H9 (cell line): ENCODE measurements around the gene FBXO31. TPM values are rescaled to one million over a fixed set of nuclear protein-coding genes. Genes with fewer than 3 reads are reported as not detected.

Experiments used
- DNase-seq: peaks from one replicate; pipeline ENCODE4 v3.0.0-alpha.2; 2017
- H2AFZ ChIP-seq: one replicate; pipeline ENCODE4 v1.6.1; 2013; ENCODE audit warnings: mild to moderate bottlenecking, low read length, control low read depth, moderate library complexity
- H2AK5ac ChIP-seq: 2 replicates; pipeline ENCODE4 v1.6.1; 2013; ENCODE audit warnings: low read length, control low read depth, mixed read lengths; ENCODE audit not compliant: insufficient read length
- H2BK120ac ChIP-seq: one replicate; pipeline ENCODE4 v1.6.1; 2013; ENCODE audit warnings: low read depth, mild to moderate bottlenecking, low read length, control low read depth, inconsistent platforms; ENCODE audit not compliant: poor library complexity, severe bottlenecking
- H2BK12ac ChIP-seq: 2 replicates; pipeline ENCODE4 v1.6.1; 2013; ENCODE audit warnings: low read length, control low read depth, mixed read lengths, low read depth; ENCODE audit not compliant: insufficient read length
- H2BK15ac ChIP-seq: 2 replicates; pipeline ENCODE4 v1.6.1; 2013; ENCODE audit warnings: low read depth, low read length, control low read depth
- H2BK20ac ChIP-seq: one replicate; pipeline ENCODE4 v1.6.1; 2013; ENCODE audit warnings: low read depth, mild to moderate bottlenecking, low read length, control low read depth, inconsistent platforms; ENCODE audit not compliant: poor library complexity, severe bottlenecking
- H2BK5ac ChIP-seq: 2 replicates; pipeline ENCODE4 v1.6.1; 2013; ENCODE audit warnings: low read length, control low read depth, mixed read lengths; ENCODE audit not compliant: insufficient read length
- H3K14ac ChIP-seq: 2 replicates; pipeline ENCODE4 v1.6.1; 2013; ENCODE audit warnings: low read length, control low read depth; ENCODE audit not compliant: insufficient read depth
- H3K18ac ChIP-seq: 2 replicates; pipeline ENCODE4 v1.6.1; 2013; ENCODE audit warnings: low read depth, mild to moderate bottlenecking, mixed read lengths, low read length, control low read depth; ENCODE audit not compliant: insufficient read length
- H3K23ac ChIP-seq: 2 replicates; pipeline ENCODE4 v1.6.1; 2013; ENCODE audit warnings: low read length, control low read depth, mixed read lengths, low read depth; ENCODE audit not compliant: insufficient read length
- H3K23me2 ChIP-seq: 2 replicates; pipeline ENCODE4 v1.6.1; 2013; ENCODE audit warnings: low read depth, mild to moderate bottlenecking, mixed read lengths, low read length, control low read depth; ENCODE audit not compliant: insufficient read length, poor library complexity, severe bottlenecking
- H3K27ac ChIP-seq: 2 replicates; pipeline ENCODE4 v1.5.1; 2013; ENCODE audit warnings: low read length, control low read depth, mixed read lengths, low read depth; ENCODE audit not compliant: insufficient read length
- H3K27me3 ChIP-seq: 2 replicates; pipeline ENCODE4 v1.6.1; 2013; ENCODE audit warnings: low read length, control low read depth, inconsistent platforms; ENCODE audit not compliant: insufficient read depth
- H3K4ac ChIP-seq: 2 replicates; pipeline ENCODE4 v1.6.1; 2013; ENCODE audit warnings: low read depth, mild to moderate bottlenecking, control low read depth, inconsistent platforms, low read length, moderate library complexity
- H3K4me1 ChIP-seq: 2 replicates; pipeline ENCODE4 v1.6.1; 2013; ENCODE audit warnings: low read length, control low read depth, inconsistent platforms; ENCODE audit not compliant: insufficient read depth
- H3K4me2 ChIP-seq: 2 replicates; pipeline ENCODE4 v1.6.1; 2013; ENCODE audit warnings: low read length, control low read depth, mixed read lengths; ENCODE audit not compliant: insufficient read length, insufficient read depth
- H3K56ac ChIP-seq: 2 replicates; pipeline ENCODE4 v1.6.1; 2013; ENCODE audit warnings: low read depth, mild to moderate bottlenecking, mixed read lengths, low read length, control low read depth; ENCODE audit not compliant: insufficient read length
- H3K79me1 ChIP-seq: 2 replicates; pipeline ENCODE4 v1.6.1; 2013; ENCODE audit warnings: low read depth, mild to moderate bottlenecking, moderate library complexity, low read length, control low read depth, inconsistent platforms; ENCODE audit not compliant: insufficient read depth, poor library complexity, severe bottlenecking
- H3K79me2 ChIP-seq: 2 replicates; pipeline ENCODE4 v1.6.1; 2013; ENCODE audit warnings: low read length, control low read depth, inconsistent platforms; ENCODE audit not compliant: insufficient read depth
- H3K9ac ChIP-seq: 2 replicates; pipeline ENCODE4 v1.6.1; 2013; ENCODE audit warnings: low read length, control low read depth, mixed read lengths; ENCODE audit not compliant: insufficient read length; ENCODE audit errors: extremely low read depth
- H3K9me3 ChIP-seq: one replicate; pipeline ENCODE4 v1.6.1; 2013; ENCODE audit warnings: low read depth, low read length, inconsistent platforms; ENCODE audit not compliant: control insufficient read depth
- H3T11ph ChIP-seq: one replicate; pipeline ENCODE4 v1.6.1; 2013; ENCODE audit warnings: mild to moderate bottlenecking, low read length, control low read depth, inconsistent platforms
- H4K20me1 ChIP-seq: one replicate; pipeline ENCODE4 v1.6.1; 2013; ENCODE audit not compliant: control insufficient read depth, insufficient read length, insufficient read depth
- H4K5ac ChIP-seq: 2 replicates; pipeline ENCODE4 v1.6.1; 2013; ENCODE audit warnings: low read depth, mild to moderate bottlenecking, mixed read lengths, low read length, control low read depth; ENCODE audit not compliant: insufficient read length
- H4K8ac ChIP-seq: replicated peaks from 2 replicates; pipeline ENCODE4 v1.6.1; 2013; ENCODE audit warnings: low read length, control low read depth, mixed read lengths, low read depth; ENCODE audit not compliant: insufficient read length
- H4K91ac ChIP-seq: 2 replicates; pipeline ENCODE4 v1.6.1; 2013; ENCODE audit warnings: low read depth, mild to moderate bottlenecking, moderate library complexity, mixed read lengths, low read length, control low read depth; ENCODE audit not compliant: insufficient read length
- H3K27ac Mint-ChIP-seq, 3 experiments: 2 replicates in 2 of 3; 3 replicates in 1 of 3; pipeline ENCODE4 v1.8.0; 2020 to 2021; ENCODE audit warnings: mixed read lengths in 3 of 3, mild to moderate bottlenecking in 1 of 3, moderate library complexity in 1 of 3
- H3K27me3 Mint-ChIP-seq: 2 replicates; pipeline ENCODE4 v1.8.0; 2021; ENCODE audit warnings: low read depth, mild to moderate bottlenecking, moderate library complexity, mixed read lengths
- H3K36me3 Mint-ChIP-seq, 3 experiments: 2 replicates in 2 of 3; 3 replicates in 1 of 3; pipeline ENCODE4 v1.8.0; 2020 to 2021; ENCODE audit warnings: low read depth in 3 of 3, mixed read lengths in 3 of 3; ENCODE audit not compliant: insufficient read depth in 1 of 3
- H3K4me1 Mint-ChIP-seq, 2 experiments: 2 replicates each; pipeline ENCODE4 v1.8.0; 2020; ENCODE audit warnings: mixed read lengths in 2 of 2
- H3K4me3 Mint-ChIP-seq, 2 experiments: 2 replicates in 1 of 2; 3 replicates in 1 of 2; pipeline ENCODE4 v1.8.0; 2020 to 2021; ENCODE audit warnings: mild to moderate bottlenecking in 2 of 2, mixed read lengths in 2 of 2, moderate library complexity in 1 of 2
- H3K9me3 Mint-ChIP-seq, 2 experiments: 2 replicates in 1 of 2; 3 replicates in 1 of 2; pipeline ENCODE4 v1.8.0; 2020; ENCODE audit warnings: mild to moderate bottlenecking in 2 of 2, mixed read lengths in 2 of 2, moderate library complexity in 1 of 2
- WGBS: extraction: QIAGEN DNeasy Blood & Tissue Kit; methylation state at CpG from one replicate; pipeline ENCODE4 v1.1.7; 2013; ENCODE audit warnings: missing lambda C conversion rate, low lambda C conversion rate, mixed read lengths; ENCODE audit not compliant: insufficient read length; ENCODE audit errors: extremely low coverage; 5-methylcytosine and 5-hydroxymethylcytosine counted together
- total RNA-seq: library from RNA; stranded (reverse); gene quantifications from 2 replicates; pipeline ENCODE4 v1.2.1, GENCODE V29; 2021
- TF ChIP-seq, protein P1 (sequence below): fragments of 200-600 bp; sonication (generic); conservative IDR thresholded peaks from 3 replicates; pipeline ENCODE4 v1.8.0; 2021; ENCODE audit warnings: antibody characterized with exemption, mild to moderate bottlenecking

Gene FBXO31
- total RNA-seq, 1 experiment from 2014 or later: 24.2 TPM

DNA sequence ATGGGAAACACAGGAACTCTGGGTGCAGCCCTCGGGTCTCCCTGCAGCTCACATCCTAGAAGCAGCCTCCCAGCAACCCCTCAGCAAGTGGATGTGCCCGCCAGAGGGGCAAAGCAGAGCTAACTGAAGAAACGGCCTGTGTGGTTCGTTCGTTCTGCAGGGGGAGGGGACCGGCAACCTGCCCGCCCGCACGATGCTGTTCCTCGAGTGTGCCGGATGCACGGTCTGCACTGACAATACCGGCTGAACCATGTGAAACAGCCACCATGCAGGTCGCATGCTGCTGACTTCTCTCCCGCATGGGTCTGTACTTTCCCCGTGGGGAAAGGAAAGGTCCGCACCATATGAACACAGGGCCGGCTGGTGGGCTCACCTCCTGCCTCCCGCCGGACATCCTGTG lies 41.1 kb downstream of the FBXO31 start:
- no CpG with 5 or more reads among the region's 20 CpGs for WGBS
- no peak overlapping the region for H3K9ac ChIP-seq
- H3K27ac Mint-ChIP-seq: no peak overlapping the region
- no peak overlapping the region for H2BK5ac ChIP-seq
- TF ChIP-seq, protein P1, sequence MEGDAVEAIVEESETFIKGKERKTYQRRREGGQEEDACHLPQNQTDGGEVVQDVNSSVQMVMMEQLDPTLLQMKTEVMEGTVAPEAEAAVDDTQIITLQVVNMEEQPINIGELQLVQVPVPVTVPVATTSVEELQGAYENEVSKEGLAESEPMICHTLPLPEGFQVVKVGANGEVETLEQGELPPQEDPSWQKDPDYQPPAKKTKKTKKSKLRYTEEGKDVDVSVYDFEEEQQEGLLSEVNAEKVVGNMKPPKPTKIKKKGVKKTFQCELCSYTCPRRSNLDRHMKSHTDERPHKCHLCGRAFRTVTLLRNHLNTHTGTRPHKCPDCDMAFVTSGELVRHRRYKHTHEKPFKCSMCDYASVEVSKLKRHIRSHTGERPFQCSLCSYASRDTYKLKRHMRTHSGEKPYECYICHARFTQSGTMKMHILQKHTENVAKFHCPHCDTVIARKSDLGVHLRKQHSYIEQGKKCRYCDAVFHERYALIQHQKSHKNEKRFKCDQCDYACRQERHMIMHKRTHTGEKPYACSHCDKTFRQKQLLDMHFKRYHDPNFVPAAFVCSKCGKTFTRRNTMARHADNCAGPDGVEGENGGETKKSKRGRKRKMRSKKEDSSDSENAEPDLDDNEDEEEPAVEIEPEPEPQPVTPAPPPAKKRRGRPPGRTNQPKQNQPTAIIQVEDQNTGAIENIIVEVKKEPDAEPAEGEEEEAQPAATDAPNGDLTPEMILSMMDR: no peak
- H3K27me3 ChIP-seq: no peaks in the 10 kb centered on the region
- H2AFZ ChIP-seq: no peak overlapping the region
- no peaks in the 10 kb centered on the region for H3K27me3 Mint-ChIP-seq
- H3K23ac ChIP-seq: no peak overlapping the region
- no peak overlapping the region for H3K18ac ChIP-seq
- no peak overlapping the region for H4K91ac ChIP-seq
- no peaks in the 10 kb centered on the region for H4K20me1 ChIP-seq
- H2AK5ac ChIP-seq: no peak overlapping the region
- no peaks in the 10 kb centered on the region for H3K23me2 ChIP-seq
- H3K4me1 Mint-ChIP-seq: peaks cover 9 to 29% of the 10 kb centered on the region in 2 experiments
- H3K4me1 ChIP-seq: no peaks in the 10 kb centered on the region; the same call in 1 of the 2 replicates
- no peak overlapping the region for H2BK120ac ChIP-seq
- no peaks in the 10 kb centered on the region for H3K79me1 ChIP-seq
- no peaks in the 10 kb centered on the region for H3K9me3 ChIP-seq
- no peak overlapping the region for H2BK12ac ChIP-seq
- H3K79me2 ChIP-seq: no peaks in the 10 kb centered on the region
- H3K4me2 ChIP-seq: no peak overlapping the region
- no peak for DNase-seq
- H3K56ac ChIP-seq: no peak overlapping the region
- H3T11ph ChIP-seq: no peak overlapping the region
- H4K8ac ChIP-seq: no peak overlapping the region
- no peak overlapping the region for H2BK20ac ChIP-seq
- H3K9me3 Mint-ChIP-seq: no peaks in the 10 kb centered on the region
- H2BK15ac ChIP-seq: no peak overlapping the region
- H3K14ac ChIP-seq: no peak overlapping the region
- no peak overlapping the region for H3K27ac ChIP-seq
- H3K36me3 Mint-ChIP-seq: peaks cover 15 to 28% (median 15%) of the 10 kb centered on the region in 3 experiments; a peak in 6 of 7 replicates
- no peak overlapping the region for H4K5ac ChIP-seq
- no peak overlapping the region for H3K4ac ChIP-seq
- H3K4me3 Mint-ChIP-seq: no peak overlapping the region
